ENCODE measurements around the gene LIG4.

DNA sequence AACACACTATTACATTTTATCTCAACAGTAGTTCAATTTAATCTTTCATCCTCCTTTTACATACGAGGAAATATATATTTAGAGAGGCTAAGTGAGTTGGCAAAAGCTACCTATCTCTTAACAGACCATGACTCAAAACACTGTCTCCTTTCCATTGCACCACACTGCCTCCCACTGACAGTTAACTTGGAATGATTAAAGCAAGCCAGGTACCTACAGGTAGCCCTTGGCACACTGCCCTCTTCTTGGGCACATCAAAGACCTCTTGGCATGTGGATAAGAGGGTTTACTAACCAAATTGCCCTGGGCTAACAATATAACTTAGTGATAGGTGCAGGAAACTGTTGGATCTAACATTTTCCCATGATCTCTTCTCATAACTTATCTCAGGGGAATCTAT is 4.7 kb upstream of the LIG4 start:
- TF ChIP-seq, protein P1, sequence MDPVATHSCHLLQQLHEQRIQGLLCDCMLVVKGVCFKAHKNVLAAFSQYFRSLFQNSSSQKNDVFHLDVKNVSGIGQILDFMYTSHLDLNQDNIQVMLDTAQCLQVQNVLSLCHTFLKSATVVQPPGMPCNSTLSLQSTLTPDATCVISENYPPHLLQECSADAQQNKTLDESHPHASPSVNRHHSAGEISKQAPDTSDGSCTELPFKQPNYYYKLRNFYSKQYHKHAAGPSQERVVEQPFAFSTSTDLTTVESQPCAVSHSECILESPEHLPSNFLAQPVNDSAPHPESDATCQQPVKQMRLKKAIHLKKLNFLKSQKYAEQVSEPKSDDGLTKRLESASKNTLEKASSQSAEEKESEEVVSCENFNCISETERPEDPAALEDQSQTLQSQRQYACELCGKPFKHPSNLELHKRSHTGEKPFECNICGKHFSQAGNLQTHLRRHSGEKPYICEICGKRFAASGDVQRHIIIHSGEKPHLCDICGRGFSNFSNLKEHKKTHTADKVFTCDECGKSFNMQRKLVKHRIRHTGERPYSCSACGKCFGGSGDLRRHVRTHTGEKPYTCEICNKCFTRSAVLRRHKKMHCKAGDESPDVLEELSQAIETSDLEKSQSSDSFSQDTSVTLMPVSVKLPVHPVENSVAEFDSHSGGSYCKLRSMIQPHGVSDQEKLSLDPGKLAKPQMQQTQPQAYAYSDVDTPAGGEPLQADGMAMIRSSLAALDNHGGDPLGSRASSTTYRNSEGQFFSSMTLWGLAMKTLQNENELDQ (tag by site-specific recombination; IDR thresholded peaks at IDR 0.05; ENCODE audit: low read depth): no peak
- TF ChIP-seq, protein P2, sequence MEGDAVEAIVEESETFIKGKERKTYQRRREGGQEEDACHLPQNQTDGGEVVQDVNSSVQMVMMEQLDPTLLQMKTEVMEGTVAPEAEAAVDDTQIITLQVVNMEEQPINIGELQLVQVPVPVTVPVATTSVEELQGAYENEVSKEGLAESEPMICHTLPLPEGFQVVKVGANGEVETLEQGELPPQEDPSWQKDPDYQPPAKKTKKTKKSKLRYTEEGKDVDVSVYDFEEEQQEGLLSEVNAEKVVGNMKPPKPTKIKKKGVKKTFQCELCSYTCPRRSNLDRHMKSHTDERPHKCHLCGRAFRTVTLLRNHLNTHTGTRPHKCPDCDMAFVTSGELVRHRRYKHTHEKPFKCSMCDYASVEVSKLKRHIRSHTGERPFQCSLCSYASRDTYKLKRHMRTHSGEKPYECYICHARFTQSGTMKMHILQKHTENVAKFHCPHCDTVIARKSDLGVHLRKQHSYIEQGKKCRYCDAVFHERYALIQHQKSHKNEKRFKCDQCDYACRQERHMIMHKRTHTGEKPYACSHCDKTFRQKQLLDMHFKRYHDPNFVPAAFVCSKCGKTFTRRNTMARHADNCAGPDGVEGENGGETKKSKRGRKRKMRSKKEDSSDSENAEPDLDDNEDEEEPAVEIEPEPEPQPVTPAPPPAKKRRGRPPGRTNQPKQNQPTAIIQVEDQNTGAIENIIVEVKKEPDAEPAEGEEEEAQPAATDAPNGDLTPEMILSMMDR (tag by site-specific recombination; IDR thresholded peaks at IDR 0.05): no peak
- no peak for TF ChIP-seq ZNF558 (tag by site-specific recombination; IDR thresholded peaks at IDR 0.05)
- no peak for TF ChIP-seq PRDM4 (tag by site-specific recombination; IDR thresholded peaks at IDR 0.05)
- no peak for TF ChIP-seq ZNF335 (tag by site-specific recombination; conservative IDR thresholded peaks at IDR 0.05)
- no peak for TF ChIP-seq ZNF350 (tag by site-specific recombination; IDR thresholded peaks at IDR 0.05)
- TF ChIP-seq ZNF629 (tag by site-specific recombination; IDR thresholded peaks at IDR 0.05): no peak
- TF ChIP-seq, protein P3, sequence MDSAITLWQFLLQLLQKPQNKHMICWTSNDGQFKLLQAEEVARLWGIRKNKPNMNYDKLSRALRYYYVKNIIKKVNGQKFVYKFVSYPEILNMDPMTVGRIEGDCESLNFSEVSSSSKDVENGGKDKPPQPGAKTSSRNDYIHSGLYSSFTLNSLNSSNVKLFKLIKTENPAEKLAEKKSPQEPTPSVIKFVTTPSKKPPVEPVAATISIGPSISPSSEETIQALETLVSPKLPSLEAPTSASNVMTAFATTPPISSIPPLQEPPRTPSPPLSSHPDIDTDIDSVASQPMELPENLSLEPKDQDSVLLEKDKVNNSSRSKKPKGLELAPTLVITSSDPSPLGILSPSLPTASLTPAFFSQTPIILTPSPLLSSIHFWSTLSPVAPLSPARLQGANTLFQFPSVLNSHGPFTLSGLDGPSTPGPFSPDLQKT (IDR thresholded peaks at IDR 0.05; ENCODE audit: borderline replicate concordance, low read depth, low read length): no peak
- TF ChIP-seq ZBTB6 (tag by site-specific recombination; IDR thresholded peaks at IDR 0.05): no peak
- TF ChIP-seq SP2 (tag by site-specific recombination; IDR thresholded peaks at IDR 0.05): no peak
- no peak for TF ChIP-seq GLI4 (tag by site-specific recombination; IDR thresholded peaks at IDR 0.05)
- no peak for TF ChIP-seq ZNF549 (tag by site-specific recombination; IDR thresholded peaks at IDR 0.05)
- TF ChIP-seq ZNF121 (tag by site-specific recombination; IDR thresholded peaks at IDR 0.05): no peak

All from HEK293 (cell line).